HG03196 (cell line): ENCODE data around the gene FHIT.

Experiments
- ATAC-seq: cut with Tn5 transposase; IDR thresholded peaks from one replicate; pipeline ENCODE4 v1.9.1; 2021; ENCODE audit not compliant: unreplicated experiment

FHIT gene

GRCh38 chr3:60435941-60436650 is 815.2 kb downstream of the FHIT start:
- ATAC-seq = no peak

GRCh38 chr3:60434950-60435349 is 816.3 kb downstream of the FHIT start:
- ATAC-seq = no peak

- no peak for ATAC-seq
Observed at GRCh38 chr3:60434323-60434722, 816.9 kb downstream of the FHIT start.

- no peak for ATAC-seq
Observed at GRCh38 chr3:60431599-60431958, 819.7 kb downstream of the FHIT start.

GRCh38 chr3:60430205-60430604 is 821.0 kb downstream of the FHIT start:
- no peak for ATAC-seq

GRCh38 chr3:60427109-60427508 is 824.1 kb downstream of the FHIT start:
- no peak for ATAC-seq

- no peak for ATAC-seq
Observed at GRCh38 chr3:60424942-60425341, 826.3 kb downstream of the FHIT start.

- no peak for ATAC-seq
Observed at GRCh38 chr3:60424034-60424433, 827.2 kb downstream of the FHIT start.

- ATAC-seq = no peak
Observed at GRCh38 chr3:60423556-60423955, 827.7 kb downstream of the FHIT start.

GRCh38 chr3:60421749-60422446 is 829.4 kb downstream of the FHIT start:
- no peak for ATAC-seq

GRCh38 chr3:60417576-60417975 is 833.7 kb downstream of the FHIT start:
- ATAC-seq = no peak

- ATAC-seq = no peak
Observed at GRCh38 chr3:60414011-60414410, 837.2 kb downstream of the FHIT start.

GRCh38 chr3:60413551-60413950 is 837.7 kb downstream of the FHIT start:
- no peak for ATAC-seq

GRCh38 chr3:60403866-60404265 is 847.4 kb downstream of the FHIT start:
- no peak for ATAC-seq

GRCh38 chr3:60402931-60403330 is 848.3 kb downstream of the FHIT start:
- no peak for ATAC-seq

GRCh38 chr3:60399861-60400845 is 851.1 kb downstream of the FHIT start:
- ATAC-seq = no peak

GRCh38 chr3:60399292-60399691 is 852.0 kb downstream of the FHIT start:
- no peak for ATAC-seq

- ATAC-seq = no peak
Observed at GRCh38 chr3:60395173-60395762, 856.0 kb downstream of the FHIT start.

GRCh38 chr3:60393946-60394345 is 857.3 kb downstream of the FHIT start:
- ATAC-seq = no peak

- no peak for ATAC-seq
Observed at GRCh38 chr3:60392501-60392900, 858.8 kb downstream of the FHIT start.

- no peak for ATAC-seq
Observed at GRCh38 chr3:60391292-60391691, 860.0 kb downstream of the FHIT start.
